Activated CD8-positive, alpha-beta memory T cell treated with anti-CD3 and anti-CD28 coated beads for 1 hour (primary cell): ENCODE data around the gene ACAP1.

ENCODE experiments used
- DNase-seq, 2 donors: peaks; one replicate each; pipeline ENCODE4 v3.0.0-alpha.2; 2020; ENCODE audit warnings: low read depth in 1 of 2; ENCODE audit errors: extremely low read depth in 1 of 2

ACAP1 gene

GRCh38 chr17:7311110-7311705 is 25.1 kb upstream of the ACAP1 start:
- no peak for DNase-seq

- DNase-seq, result no peak
Measured at GRCh38 chr17:7312432-7313087, 23.8 kb upstream of the ACAP1 start.

GRCh38 chr17:7313088-7313889 is 23.0 kb upstream of the ACAP1 start:
- no peak for DNase-seq

DNA sequence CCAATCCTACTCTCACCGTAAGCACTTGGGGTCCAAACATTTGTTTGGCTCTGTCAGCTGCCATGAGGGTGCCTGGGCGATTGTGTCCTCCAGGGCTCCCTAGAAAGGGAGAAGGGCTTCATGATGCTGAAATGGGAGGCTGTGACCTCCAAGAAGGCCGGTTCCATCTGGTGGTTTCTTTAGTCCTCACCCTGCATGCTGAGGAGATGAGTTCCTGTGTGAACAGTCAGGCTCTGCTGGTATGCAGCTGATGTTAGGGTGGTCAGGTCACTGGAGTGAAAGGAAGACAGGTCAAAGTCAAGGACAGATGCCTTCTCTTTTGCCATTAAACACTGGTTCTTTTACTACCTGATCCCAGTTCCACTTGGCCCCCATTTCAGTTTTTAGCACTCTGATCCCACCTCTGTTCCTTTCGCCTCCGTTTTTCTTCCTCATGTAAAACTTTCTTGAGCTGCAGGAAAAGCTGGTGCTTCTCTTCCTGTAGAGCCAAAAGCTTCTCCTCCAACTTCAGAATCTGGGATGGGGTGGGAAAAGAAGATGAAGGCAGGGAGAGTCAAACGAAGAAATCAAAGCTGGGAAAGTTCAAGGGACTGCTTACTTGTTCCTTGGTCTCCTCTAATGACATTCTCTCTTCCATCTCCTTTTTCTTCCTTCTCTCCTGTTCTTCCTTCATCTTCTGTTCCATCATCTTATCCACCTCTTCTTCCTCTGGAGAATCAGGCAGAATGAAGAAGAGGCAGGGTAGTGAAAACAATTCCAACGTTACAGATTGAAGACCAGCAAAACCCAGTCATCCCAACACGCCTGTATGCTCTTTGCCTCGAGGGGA is 22.2 kb upstream of the ACAP1 start:
- no peak for DNase-seq

DNA sequence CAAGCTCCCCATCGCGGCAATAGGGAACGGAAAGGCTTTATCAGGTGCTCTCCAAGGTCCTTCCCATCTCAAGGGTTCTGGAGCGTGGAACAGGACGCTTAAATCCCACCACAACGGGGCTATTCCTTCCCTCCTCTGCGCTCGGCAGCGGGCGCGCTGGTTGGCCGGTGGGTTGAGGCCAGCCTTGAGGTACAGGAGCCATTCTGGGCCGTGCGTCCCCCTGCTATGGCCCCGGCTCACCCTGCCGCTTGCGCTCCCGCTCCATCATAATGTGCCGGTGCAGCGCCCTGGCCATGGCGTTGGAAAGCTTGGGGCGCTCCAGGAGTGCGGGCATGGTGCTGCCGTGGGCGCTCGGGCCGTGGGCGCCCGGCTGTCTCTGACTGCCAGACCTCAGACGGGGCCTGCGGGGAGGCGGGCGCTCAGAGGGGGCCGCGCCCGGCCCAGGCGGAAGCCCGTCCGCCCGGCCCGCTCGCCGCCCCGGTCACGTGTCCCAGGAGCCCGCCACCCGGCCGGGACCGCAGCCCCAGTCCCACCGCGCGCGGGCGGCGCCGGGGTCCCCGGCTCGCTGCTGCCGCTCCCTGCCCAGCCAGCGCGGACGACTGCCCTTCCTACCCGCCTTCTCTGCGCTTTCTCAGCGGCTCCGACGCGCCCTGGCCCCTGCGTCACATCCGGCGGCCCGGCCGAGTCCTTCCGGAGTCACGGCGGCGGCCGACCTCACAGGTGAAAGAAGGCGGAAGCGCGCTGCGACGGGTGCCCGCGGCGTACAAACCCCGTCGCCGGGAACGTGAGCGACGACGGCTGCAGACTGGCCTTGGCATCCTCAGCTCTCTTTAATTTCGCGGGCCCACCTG is 21.4 kb upstream of the ACAP1 start, which contains the start of gene GPS2:
TSS of gene GPS2 (minus strand) at position 642 of the 851 bp plus-strand sequence. CDS start at position 334, 308 bp downstream.
- peak; percentile 76 to 91 for DNase-seq

GRCh38 chr17:7315570-7316235 is 20.6 kb upstream of the ACAP1 start:
- no peak for DNase-seq

- DNase-seq, result no peak
Measured at GRCh38 chr17:7317161-7317803, 19.0 kb upstream of the ACAP1 start.

DNA sequence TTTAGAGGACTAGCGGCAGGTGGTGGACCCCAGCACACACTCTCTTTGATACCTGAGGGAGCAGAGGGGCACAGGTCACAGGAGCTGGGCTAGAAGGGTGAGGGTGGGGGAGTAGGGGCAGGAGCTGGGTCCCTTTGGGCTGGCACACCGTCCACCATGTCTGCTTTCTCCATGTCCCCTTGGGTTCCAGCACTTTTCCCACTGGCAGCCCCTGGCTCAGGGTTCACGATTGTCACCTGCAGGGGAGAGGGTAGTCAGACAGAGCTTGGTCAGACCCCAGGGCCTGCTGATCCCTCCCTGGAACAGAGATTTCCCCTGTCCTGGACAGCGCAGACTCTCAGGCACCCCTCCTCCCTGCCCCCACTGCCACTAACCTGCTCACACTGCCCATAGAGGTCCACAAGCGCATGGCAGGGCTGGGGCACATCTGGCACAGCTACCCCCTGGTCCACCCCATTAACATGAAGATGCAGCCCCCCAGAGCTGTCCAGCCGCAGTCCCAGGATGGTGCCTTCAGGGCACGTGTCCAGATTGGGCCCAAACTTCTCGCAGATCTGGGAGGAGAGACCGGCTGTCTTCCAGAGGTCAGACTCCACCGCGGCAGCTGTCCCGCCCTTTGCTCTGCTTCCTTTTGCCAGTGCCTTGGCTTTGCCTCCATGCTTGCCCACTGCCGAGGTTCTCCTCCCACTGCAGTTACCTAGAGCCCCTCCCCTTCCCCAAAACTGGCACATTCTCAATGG is 18.0 kb upstream of the ACAP1 start:
- no peak for DNase-seq

GRCh38 chr17:7321466-7321865 is 14.9 kb upstream of the ACAP1 start:
- no peak for DNase-seq

GRCh38 chr17:7322520-7323194 is 13.7 kb upstream of the ACAP1 start:
- no peak for DNase-seq

DNA sequence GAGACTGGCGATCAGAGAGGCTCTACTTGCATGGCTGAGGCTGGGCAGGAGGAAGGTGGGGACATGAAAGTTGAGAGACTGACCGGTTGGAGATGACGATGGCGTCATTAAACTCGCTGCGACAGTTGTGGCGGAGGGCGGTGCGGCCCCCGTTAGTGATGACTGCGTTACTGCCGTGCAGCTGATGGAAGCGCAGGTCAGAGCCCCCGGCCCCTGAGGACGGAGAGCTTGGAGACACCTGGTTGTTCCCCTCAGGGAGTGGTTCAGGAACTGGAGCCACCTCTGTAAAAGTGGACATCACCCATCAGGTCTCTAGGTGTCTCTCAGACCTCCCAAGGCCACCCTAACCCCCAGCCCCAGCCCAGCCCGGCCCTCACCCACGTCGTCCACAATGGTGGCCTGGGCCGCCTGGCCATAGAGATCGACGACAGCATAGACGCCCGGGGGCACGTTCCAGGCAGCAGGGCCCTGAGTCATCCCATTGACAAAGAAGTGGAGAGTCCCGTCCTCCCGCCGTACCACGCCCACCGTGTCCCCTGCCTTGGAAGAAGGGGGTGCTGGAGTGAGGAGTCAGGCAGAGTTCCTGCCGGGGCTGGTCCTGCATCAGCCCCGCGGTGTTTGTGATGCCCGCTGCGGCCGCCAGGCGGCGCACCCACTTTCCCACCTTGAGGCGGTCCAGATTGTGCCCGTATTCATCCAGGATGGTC is 12.4 kb upstream of the ACAP1 start:
- DNase-seq, result peak in 1 of 2 donors; percentile 56

DNA sequence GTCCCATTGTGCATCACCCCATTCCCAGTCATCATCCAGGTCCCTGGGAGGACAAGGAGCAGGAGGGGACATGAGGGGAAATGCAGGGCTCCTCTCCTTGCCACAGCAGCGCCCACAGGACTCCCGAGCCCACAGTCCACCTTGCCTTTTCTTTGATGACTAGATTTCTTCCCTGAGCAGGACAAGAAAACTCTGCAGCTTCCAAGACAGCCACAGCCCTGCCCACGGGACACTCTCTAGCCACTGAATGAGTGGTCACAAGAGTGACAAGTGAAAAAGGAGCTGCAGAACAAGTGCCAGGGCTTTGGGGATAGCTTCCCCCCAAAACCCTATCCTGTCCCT is 11.9 kb upstream of the ACAP1 start:
- DNase-seq, result no peak

GRCh38 chr17:7325031-7325528 is 11.2 kb upstream of the ACAP1 start:
- DNase-seq, result no peak

DNA sequence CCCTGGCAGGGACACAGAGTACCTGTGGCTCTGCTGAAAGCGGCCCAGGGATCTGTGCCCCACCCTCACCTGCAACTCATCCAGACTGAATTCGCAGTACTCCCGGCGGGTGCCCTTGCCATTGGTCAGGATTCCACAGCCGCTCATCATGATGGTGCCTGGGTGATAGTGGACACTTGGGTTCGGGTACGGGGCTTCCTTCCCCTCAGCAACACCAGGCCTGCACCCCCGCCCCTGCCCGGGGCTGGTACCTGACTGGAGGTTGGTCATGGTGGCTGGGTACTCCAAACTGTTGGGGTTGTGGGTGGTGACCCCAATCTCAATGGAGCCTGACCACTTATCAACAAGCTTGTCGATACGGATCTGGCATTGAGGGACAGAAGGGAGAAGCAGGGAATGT is 10.1 kb upstream of the ACAP1 start:
- no peak for DNase-seq

DNA sequence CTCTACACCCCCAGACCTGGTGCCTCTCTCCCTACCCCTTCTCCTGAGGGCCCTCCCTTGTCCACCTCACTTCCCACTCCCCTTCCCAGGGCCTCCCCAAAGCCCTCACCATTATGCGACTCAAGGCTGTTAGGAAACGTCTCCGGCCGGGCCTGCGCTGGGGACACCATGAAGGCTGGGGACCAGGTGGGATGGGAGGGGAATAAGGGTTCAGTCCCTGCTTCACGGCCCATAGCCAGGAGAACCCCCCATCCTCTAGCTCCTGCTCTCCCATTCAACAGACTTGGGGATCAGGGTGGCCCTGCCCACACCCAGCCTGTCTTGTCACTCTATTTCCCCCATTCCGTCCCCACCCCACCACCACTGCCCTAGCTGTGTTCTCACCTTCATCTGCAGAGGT is 9.3 kb upstream of the ACAP1 start:
- DNase-seq, result no peak

DNA sequence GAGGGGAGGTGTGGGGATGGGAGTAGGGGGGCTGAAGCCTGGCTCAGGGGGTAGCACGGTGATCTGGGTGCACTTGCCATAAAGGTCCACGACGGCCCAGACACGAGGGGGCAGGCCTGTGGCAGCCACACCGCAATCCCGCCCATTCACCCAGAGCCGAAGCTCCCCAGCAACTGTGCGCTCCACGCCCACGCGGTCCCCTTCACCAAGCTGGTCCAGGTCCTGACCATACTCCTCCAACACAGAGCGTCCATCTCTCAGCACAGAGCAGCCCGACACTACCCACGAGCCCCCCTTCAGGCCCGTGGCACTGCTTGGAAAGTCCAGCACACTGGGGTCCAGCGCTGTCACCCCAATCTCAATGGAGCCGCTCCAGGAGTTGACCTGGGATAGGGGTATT is 8.8 kb upstream of the ACAP1 start:
- no peak for DNase-seq

GRCh38 chr17:7328009-7328408 is 8.3 kb upstream of the ACAP1 start:
- no peak for DNase-seq
